K562 (cell line): ENCODE measurements around the gene ABHD1. TPM values are rescaled to one million over a fixed set of nuclear protein-coding genes. Genes with fewer than 3 reads are reported as not detected.
A peak's percentile ranks its signal among the peaks of the same experiment; 100 is the strongest.

Experiments
- CGGBP1 ChIP-seq: fragments of 250-450 bp; sonication (Bioruptor Pico); IDR thresholded peaks from 2 replicates; pipeline ENCODE4 v1.9.0; 2021; ENCODE audit warnings: mild to moderate bottlenecking
- CSDE1 ChIP-seq, 2 experiments: fragments of 450-650 bp; IDR thresholded peaks; 2 replicates each; pipeline ENCODE4 v1.6.1; 2016; ENCODE audit warnings: mild to moderate bottlenecking in 1 of 2
- CTBP1 ChIP-seq: fragments of 450-650 bp; IDR thresholded peaks from 2 replicates; pipeline ENCODE4 v1.6.1; 2016; ENCODE audit warnings: borderline replicate concordance
- DIDO1 ChIP-seq: fragments of 450-650 bp; IDR thresholded peaks from 2 replicates; pipeline ENCODE4 v1.6.1; 2016; ENCODE audit warnings: low read depth, missing biosample characterization, missing genetic modification characterization
- ESRRA ChIP-seq: fragments of 450-650 bp; IDR thresholded peaks from 2 replicates; pipeline ENCODE4 v1.6.1; 2014; ENCODE audit warnings: low read depth, mild to moderate bottlenecking, moderate library complexity, borderline replicate concordance
- FOXP4 ChIP-seq: sonication (generic); formaldehyde crosslinking; IDR thresholded peaks from 2 replicates; pipeline ENCODE4 v1.8.0; 2022; ENCODE audit warnings: mild to moderate bottlenecking, missing genetic modification reagents, borderline replicate concordance
- GTF2E2 ChIP-seq: fragments of 200-800 bp; sonication (Bioruptor generic); IDR thresholded peaks from 2 replicates; pipeline ENCODE4 v1.6.1; 2016; ENCODE audit warnings: missing genetic modification characterization, missing compliant biosample characterization
- KDM1A ChIP-seq, 2 experiments: fragments of 450-650 bp; IDR thresholded peaks; 2 replicates each; pipeline ENCODE4 v1.6.1; 2016; ENCODE audit warnings: mild to moderate bottlenecking in 2 of 2
- KLF1 ChIP-seq: fragments of 450-650 bp; IDR thresholded peaks from 2 replicates; pipeline ENCODE4 v1.6.1; 2016; ENCODE audit warnings: missing genetic modification characterization, missing compliant biosample characterization
- MCM2 ChIP-seq: fragments of 450-650 bp; IDR thresholded peaks from 2 replicates; pipeline ENCODE4 v1.6.1; 2017; ENCODE audit warnings: low read depth, mild to moderate bottlenecking
- NELFE ChIP-seq: IDR thresholded peaks from 2 replicates; pipeline ENCODE4 v1.6.1; 2011; ENCODE audit warnings: mild to moderate bottlenecking; ENCODE audit not compliant: insufficient read depth, insufficient read length
- PHB2 ChIP-seq: fragments of 450-650 bp; IDR thresholded peaks from 2 replicates; pipeline ENCODE4 v1.6.1; 2017; ENCODE audit warnings: low read depth
- RBM15 ChIP-seq: fragments of 200-400 bp; formaldehyde crosslinking; IDR thresholded peaks from 2 replicates; pipeline ENCODE4 v1.6.1; 2018; ENCODE audit warnings: mild to moderate bottlenecking, low read length, moderate library complexity; ENCODE audit not compliant: insufficient read depth
- SLC30A9 ChIP-seq: fragments of 250-450 bp; sonication (Bioruptor Pico); IDR thresholded peaks from 2 replicates; pipeline ENCODE4 v1.8.0; 2022; ENCODE audit warnings: mild to moderate bottlenecking, moderate library complexity
- TCF3 ChIP-seq: sonication (generic); formaldehyde crosslinking; IDR thresholded peaks from 2 replicates; pipeline ENCODE4 v1.4.0; 2020; ENCODE audit warnings: mild to moderate bottlenecking, missing genetic modification reagents
- ZNF174 ChIP-seq: fragments of 250-450 bp; sonication (Bioruptor Pico); IDR thresholded peaks from 2 replicates; pipeline ENCODE4 v1.4.0; 2020; ENCODE audit warnings: mild to moderate bottlenecking
- ZNF384 ChIP-seq: IDR thresholded peaks from 2 replicates; pipeline ENCODE4 v1.6.1; 2012; ENCODE audit warnings: low read depth, low read length, improper control_type of control experiment
- ZNF592 ChIP-seq: fragments of 450-650 bp; IDR thresholded peaks from 2 replicates; pipeline ENCODE4 v1.6.1; 2017; ENCODE audit warnings: antibody characterized with exemption, mild to moderate bottlenecking
- polyA plus RNA-seq, 8 experiments: library from polyadenylated mRNA; depleted of rRNA in 4 of 8; stranded (reverse) in 5 of 8; unstranded in 3 of 8; fragments of >200 nt; fragmentation: Nextera tagmentation in 2 of 8; fragmentation: Illumina TruSeq in 1 of 8; extraction: Ambion mirVana in 2 of 8; extraction: Trizol in 1 of 8; gene quantifications; 2 replicates each; pipeline versions ENCODE4 v1.2.1 to v1.2.3, GENCODE V29; 2011 to 2014; ENCODE audit warnings: inconsistent platforms in 1 of 8, missing spikeins in 1 of 8
- total RNA-seq, 7 experiments: library from RNA; depleted of rRNA in 6 of 7; stranded (reverse); fragments of >200 nt in 6 of 7; fragmentation: Illumina TruSeq in 2 of 7; extraction: Trizol in 2 of 7; gene quantifications; 2 replicates each; pipeline versions ENCODE4 v1.2.1 to v1.2.3, GENCODE V29; 2011 to 2021; ENCODE audit warnings: low replicate concordance in 1 of 7
- TF ChIP-seq, protein P1 (sequence below): fragments of 450-650 bp; formaldehyde crosslinking; IDR thresholded peaks from 2 replicates; pipeline ENCODE4 v1.4.0; 2022; ENCODE audit warnings: missing genetic modification characterization
- TF ChIP-seq, protein P2 (sequence below): fragments of 450-650 bp; IDR thresholded peaks from one replicate; pipeline ENCODE4 v1.6.1; 2018; ENCODE audit warnings: mild to moderate bottlenecking, moderate library complexity; ENCODE audit not compliant: partially characterized antibody

The ABHD1 gene
- total and polyA plus RNA-seq, 9 of the 15 experiments (the other 6 are each of a cell fraction or from before 2014, with no cell fraction given) = 0.10 to 0.16 (median 0.11) TPM; not detected in 5

GRCh38 chr2:27086090-27086723, 37.4 kb upstream of the ABHD1 start (continued):
- TF ChIP-seq FOXP4 (no peak), NELFE (no peak), ZNF174 (CRISPR knock-in tag) (no peak), CTBP1 (peak; percentile 63; the same call in 1 of the 2 replicates), ESRRA (no peak; the same call in 1 of the 2 replicates), KLF1 (no peak), PHB2 (no peak), CSDE1 (IDR thresholded peaks at IDR 0.05) (no peak), ZNF384 (no peak), CGGBP1 (CRISPR knock-in tag) (0 out of 2 replicates have a peak, but pooled peaks have one; percentile 2), GTF2E2 (tag) (no peak; the same call in 1 of the 2 replicates), RBM15 (no peak), TCF3 (CRISPR knock-in tag) (no peak; the same call in 1 of the 2 replicates), KDM1A (IDR thresholded peaks at IDR 0.05) (no peak), MCM2 (no peak), DIDO1 (no peak), ZNF592 (peak; percentile 16; the same call in 1 of the 2 replicates), SLC30A9 (CRISPR knock-in tag) (no peak)
- TF ChIP-seq, protein P1, sequence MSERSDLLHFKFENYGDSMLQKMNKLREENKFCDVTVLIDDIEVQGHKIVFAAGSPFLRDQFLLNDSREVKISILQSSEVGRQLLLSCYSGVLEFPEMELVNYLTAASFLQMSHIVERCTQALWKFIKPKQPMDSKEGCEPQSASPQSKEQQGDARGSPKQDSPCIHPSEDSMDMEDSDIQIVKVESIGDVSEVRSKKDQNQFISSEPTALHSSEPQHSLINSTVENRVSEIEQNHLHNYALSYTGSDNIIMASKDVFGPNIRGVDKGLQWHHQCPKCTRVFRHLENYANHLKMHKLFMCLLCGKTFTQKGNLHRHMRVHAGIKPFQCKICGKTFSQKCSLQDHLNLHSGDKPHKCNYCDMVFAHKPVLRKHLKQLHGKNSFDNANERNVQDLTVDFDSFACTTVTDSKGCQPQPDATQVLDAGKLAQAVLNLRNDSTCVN (CRISPR knock-in tag) = no peak
- TF ChIP-seq, protein P2, sequence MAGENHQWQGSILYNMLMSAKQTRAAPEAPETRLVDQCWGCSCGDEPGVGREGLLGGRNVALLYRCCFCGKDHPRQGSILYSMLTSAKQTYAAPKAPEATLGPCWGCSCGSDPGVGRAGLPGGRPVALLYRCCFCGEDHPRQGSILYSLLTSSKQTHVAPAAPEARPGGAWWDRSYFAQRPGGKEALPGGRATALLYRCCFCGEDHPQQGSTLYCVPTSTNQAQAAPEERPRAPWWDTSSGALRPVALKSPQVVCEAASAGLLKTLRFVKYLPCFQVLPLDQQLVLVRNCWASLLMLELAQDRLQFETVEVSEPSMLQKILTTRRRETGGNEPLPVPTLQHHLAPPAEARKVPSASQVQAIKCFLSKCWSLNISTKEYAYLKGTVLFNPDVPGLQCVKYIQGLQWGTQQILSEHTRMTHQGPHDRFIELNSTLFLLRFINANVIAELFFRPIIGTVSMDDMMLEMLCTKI = no peak
